Choroid plexus epithelial cell (primary cell): ENCODE measurements around the gene VCL.

ENCODE experiments used
- DNase-seq: peaks from one replicate; pipeline ENCODE4 v3.0.0-alpha.2; 2010; ENCODE audit warnings: low read depth
- H3K4me3 ChIP-seq: 2 replicates; pipeline ENCODE4 v1.5.1; 2011; ENCODE audit warnings: low read depth, mild to moderate bottlenecking, control low read depth, low read length, moderate library complexity
- CTCF ChIP-seq: conservative IDR thresholded peaks from 2 replicates; pipeline ENCODE4 v1.5.1; 2011; ENCODE audit warnings: low read depth, mild to moderate bottlenecking, control low read depth, inconsistent platforms, low read length, moderate library complexity

Gene VCL

GRCh38 chr10:74081941-74082718, 84.2 kb downstream of the VCL start:
- no peak for TF ChIP-seq CTCF
- DNase-seq: no peak
- no peak overlapping the region for H3K4me3 ChIP-seq

GRCh38 chr10:74083304-74083703, 85.4 kb downstream of the VCL start:
- TF ChIP-seq CTCF: no peak
- H3K4me3 ChIP-seq: no peak overlapping the region
- no peak for DNase-seq

GRCh38 chr10:74084955-74085354, 87.0 kb downstream of the VCL start:
- no peak for TF ChIP-seq CTCF
- H3K4me3 ChIP-seq: no peak overlapping the region
- no peak for DNase-seq

GRCh38 chr10:74086317-74086716, 88.4 kb downstream of the VCL start:
- no peak overlapping the region for H3K4me3 ChIP-seq

GRCh38 chr10:74088722-74089121, 90.8 kb downstream of the VCL start:
- DNase-seq: no peak
- H3K4me3 ChIP-seq: no peak overlapping the region

More at GRCh38 chr10:74086317-74086716, 88.4 kb downstream of the VCL start:
- TF ChIP-seq CTCF: no peak
- DNase-seq: no peak

GRCh38 chr10:74092372-74092771, 94.5 kb downstream of the VCL start:
- no peak for DNase-seq
- no peak overlapping the region for H3K4me3 ChIP-seq
- TF ChIP-seq CTCF: no peak

More at GRCh38 chr10:74088722-74089121, 90.8 kb downstream of the VCL start:
- no peak for TF ChIP-seq CTCF
